Calu3 (cell line): ENCODE data around the gene EGR1. TPM values are rescaled to one million over a fixed set of nuclear protein-coding genes. Genes with fewer than 3 reads are reported as not detected.
A peak's percentile ranks its signal among the peaks of the same experiment; 100 is the strongest.
"Not testable (repeated sequence)": the region's sequence is repeated elsewhere in the genome, so short reads cannot be mapped to it uniquely, and the experiment has no call there.

Experiments
- BruUV-seq: library from RNA; stranded (reverse); fragments of 400-500 nt; replicated peaks from 2 replicates; lab custom pipeline; 2021; lab: Mats Ljungman, UMichigan
- CTCF ChIA-PET: fragments of 300-600 bp; sonication (Branson Sonifier 250); formaldehyde crosslinking; loops from one replicate; lab custom pipeline; 2022; ENCODE audit warnings: antibody characterized with exemption; lab: Charles Lee
- DNase-seq: peaks from one replicate; pipeline ENCODE4 v3.0.0; 2022
- H3K27ac Mint-ChIP-seq: one replicate; pipeline ENCODE4 v1.8.0; 2022; ENCODE audit warnings: mixed read lengths; ENCODE audit not compliant: unreplicated experiment
- H3K27me3 Mint-ChIP-seq: one replicate; pipeline ENCODE4 v1.8.0; 2022; ENCODE audit warnings: mixed read lengths; ENCODE audit not compliant: unreplicated experiment
- H3K36me3 Mint-ChIP-seq: one replicate; pipeline ENCODE4 v1.8.0; 2022; ENCODE audit warnings: mild to moderate bottlenecking, moderate library complexity, mixed read lengths; ENCODE audit not compliant: insufficient read depth, unreplicated experiment
- H3K4me1 Mint-ChIP-seq: one replicate; pipeline ENCODE4 v1.8.0; 2022; ENCODE audit warnings: mild to moderate bottlenecking, low read depth, mixed read lengths; ENCODE audit not compliant: unreplicated experiment
- H3K4me3 Mint-ChIP-seq: one replicate; pipeline ENCODE4 v1.8.0; 2022; ENCODE audit warnings: mild to moderate bottlenecking, low read depth, moderate library complexity, mixed read lengths; ENCODE audit not compliant: unreplicated experiment
- H3K9me3 Mint-ChIP-seq: one replicate; pipeline ENCODE4 v1.8.0; 2022; ENCODE audit warnings: low read depth, mixed read lengths; ENCODE audit not compliant: unreplicated experiment
- CTCF ChIP-seq: fragments of 200-600 bp; IDR thresholded peaks from one replicate; pipeline ENCODE4 v1.8.0; 2022; ENCODE audit warnings: antibody characterized with exemption; ENCODE audit not compliant: unreplicated experiment
- intact Hi-C: fragments of 100-400 bp; cut with micrococcal nuclease; formaldehyde crosslinking; loops from one replicate; pipeline ENCODE4 v1.10.0; 2022; ENCODE audit not compliant: unreplicated experiment
- total RNA-seq: library from RNA; stranded (reverse); gene quantifications from 2 replicates; pipeline ENCODE4 v1.2.3, GENCODE V29; 2022

The EGR1 gene
- total RNA-seq, 1 experiment from 2014 or later = 97.0 TPM

GRCh38 chr5:138502521-138502920 is 37.2 kb downstream of the EGR1 start:
- CTCF ChIA-PET = interaction anchor here (0.7 to 4.0 kb wide), 3 partner anchors 38 to 1088 kb away, joined by 4 to 46 read pairs (median 35); partner anchors contain the start of gene EGR1
- BruUV-seq = no TSS peak
- intact Hi-C loops = loop anchor here (2.0 to 5.0 kb wide), 2 partner anchors 35 to 322 kb away; partner anchors contain the start of gene EGR1
- Mint-ChIP-seq H3K27ac (no peak overlapping the region), H3K36me3 (peaks cover 16% of the 10 kb centered on the region), H3K9me3 (no peaks in the 10 kb centered on the region), H3K4me3 (no peak overlapping the region), H3K4me1 (no peaks in the 10 kb centered on the region), H3K27me3 (no peaks in the 10 kb centered on the region)
- no peak for DNase-seq
- no peak for TF ChIP-seq CTCF

GRCh38 chr5:138503487-138504270 is 38.4 kb downstream of the EGR1 start:
- BruUV-seq = no TSS peak

GRCh38 chr5:138504799-138505198 is 39.5 kb downstream of the EGR1 start:
- TF ChIP-seq CTCF = no peak
- H3K4me1 Mint-ChIP-seq = no peaks in the 10 kb centered on the region
- H3K4me3 Mint-ChIP-seq = no peak overlapping the region
- peaks cover 39% of the 10 kb centered on the region for H3K36me3 Mint-ChIP-seq
- H3K27ac Mint-ChIP-seq = no peak overlapping the region
- H3K27me3 Mint-ChIP-seq = no peaks in the 10 kb centered on the region
- intact Hi-C loops = loop anchor here (5.0 kb wide), 1 partner anchor 37 kb away; the partner anchor contains the start of gene EGR1
- no peaks in the 10 kb centered on the region for H3K9me3 Mint-ChIP-seq
- BruUV-seq = no TSS peak
- CTCF ChIA-PET = interaction anchor here (0.6 to 4.0 kb wide), 5 partner anchors 22 to 506 kb away, joined by 3 to 46 read pairs (median 5); no protein-coding TSS in a partner anchor
- no peak for DNase-seq

More at GRCh38 chr5:138503487-138504270, 38.4 kb downstream of the EGR1 start:
- Mint-ChIP-seq H3K36me3 (peaks cover 28% of the 10 kb centered on the region), H3K4me1 (no peaks in the 10 kb centered on the region), H3K9me3 (no peaks in the 10 kb centered on the region), H3K4me3 (no peak overlapping the region), H3K27ac (no peak overlapping the region), H3K27me3 (no peaks in the 10 kb centered on the region)
- peak; percentile 59 for DNase-seq
- CTCF ChIA-PET = interaction anchor here (0.6 to 4.0 kb wide), 12 partner anchors 9 to 505 kb away, joined by 3 to 46 read pairs (median 4); partner anchors contain the start of genes BRD8, EGR1 and KIF20A
- TF ChIP-seq CTCF = peak; percentile 68
- intact Hi-C loops = loop anchor here (1.0 to 5.0 kb wide), 4 partner anchors 36 to 323 kb away; partner anchors contain the start of gene EGR1

GRCh38 chr5:138506370-138507306 is 41.4 kb downstream of the EGR1 start:
- DNase-seq = no peak
- BruUV-seq = no TSS peak
- Mint-ChIP-seq H3K4me3 (no peak overlapping the region), H3K27me3 (no peaks in the 10 kb centered on the region), H3K27ac (no peak overlapping the region), H3K4me1 (no peaks in the 10 kb centered on the region), H3K36me3 (peaks cover 56% of the 10 kb centered on the region), H3K9me3 (no peaks in the 10 kb centered on the region)
- CTCF ChIA-PET = interaction anchor here (0.5 kb wide), 1 partner anchor 81 kb away, joined by 4 read pairs; no protein-coding TSS in a partner anchor
- intact Hi-C loops = no loop called here
- TF ChIP-seq CTCF = no peak

- H3K4me3 Mint-ChIP-seq, DNase-seq, H3K27me3 Mint-ChIP-seq, H3K27ac Mint-ChIP-seq, H3K9me3 Mint-ChIP-seq, H3K4me1 Mint-ChIP-seq, intact Hi-C loops: not testable (repeated sequence)
- BruUV-seq = TSS peak; percentile 40
- peaks cover 51% of the 10 kb centered on the region for H3K36me3 Mint-ChIP-seq
- CTCF ChIA-PET = interaction anchor here (0.5 kb wide), 1 partner anchor 81 kb away, joined by 4 read pairs; no protein-coding TSS in a partner anchor
Observed at GRCh38 chr5:138507485-138507884, 42.2 kb downstream of the EGR1 start.
